ENCODE results near the gene USPL1.

DNA sequence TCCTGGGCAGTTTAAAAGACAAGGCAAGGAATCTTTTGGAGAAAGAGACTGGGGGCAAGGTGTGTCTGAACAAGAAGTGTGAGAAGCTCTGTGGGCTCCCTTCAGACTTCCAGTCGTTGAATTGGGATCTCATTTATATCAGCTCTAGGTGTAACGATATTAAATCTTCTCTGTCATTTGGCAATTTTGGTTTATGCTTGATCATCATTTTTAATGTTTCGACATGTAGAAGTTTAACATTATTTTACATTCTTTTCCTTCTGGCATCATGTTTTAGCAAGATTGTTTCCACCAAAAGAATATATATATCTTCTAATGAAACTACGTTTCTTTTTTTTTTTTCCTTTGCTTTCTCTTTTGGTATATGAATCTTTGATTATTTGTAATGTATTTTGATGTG is 49.3 kb downstream of the USPL1 start:
- TF ChIP-seq, protein P1, sequence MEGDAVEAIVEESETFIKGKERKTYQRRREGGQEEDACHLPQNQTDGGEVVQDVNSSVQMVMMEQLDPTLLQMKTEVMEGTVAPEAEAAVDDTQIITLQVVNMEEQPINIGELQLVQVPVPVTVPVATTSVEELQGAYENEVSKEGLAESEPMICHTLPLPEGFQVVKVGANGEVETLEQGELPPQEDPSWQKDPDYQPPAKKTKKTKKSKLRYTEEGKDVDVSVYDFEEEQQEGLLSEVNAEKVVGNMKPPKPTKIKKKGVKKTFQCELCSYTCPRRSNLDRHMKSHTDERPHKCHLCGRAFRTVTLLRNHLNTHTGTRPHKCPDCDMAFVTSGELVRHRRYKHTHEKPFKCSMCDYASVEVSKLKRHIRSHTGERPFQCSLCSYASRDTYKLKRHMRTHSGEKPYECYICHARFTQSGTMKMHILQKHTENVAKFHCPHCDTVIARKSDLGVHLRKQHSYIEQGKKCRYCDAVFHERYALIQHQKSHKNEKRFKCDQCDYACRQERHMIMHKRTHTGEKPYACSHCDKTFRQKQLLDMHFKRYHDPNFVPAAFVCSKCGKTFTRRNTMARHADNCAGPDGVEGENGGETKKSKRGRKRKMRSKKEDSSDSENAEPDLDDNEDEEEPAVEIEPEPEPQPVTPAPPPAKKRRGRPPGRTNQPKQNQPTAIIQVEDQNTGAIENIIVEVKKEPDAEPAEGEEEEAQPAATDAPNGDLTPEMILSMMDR (IDR thresholded peaks at IDR 0.05): no peak
- no peak for TF ChIP-seq POLR2A (IDR thresholded peaks at IDR 0.05)
- no peak for TF ChIP-seq EP300 (IDR thresholded peaks at IDR 0.05)
